ENCODE measurements around the gene SYNJ2.

GRCh38 chr6:157997893-157998608 lies 16.4 kb downstream of the SYNJ2 start:
- TF ChIP-seq CTCF (IDR thresholded peaks at IDR 0.05; ENCODE audit: low read length) (no peak), EZH2 (IDR thresholded peaks at IDR 0.05; ENCODE audit: borderline replicate concordance, low read length) (no peak)
